ENCODE measurements around the gene TRABD2B.

Gene TRABD2B

GRCh38 chr1:47824716-47825115 is 172.5 kb downstream of the TRABD2B start:
- Histone ChIP-seq H3K4me1 (ENCODE audit: insufficient read depth, low read length) (no peaks in the 10 kb centered on the region), H3K9ac (ENCODE audit: low read depth, low read length) (no peak overlapping the region), H3K36me3 (ENCODE audit: insufficient read depth, low read length) (no peaks in the 10 kb centered on the region), H3K9me3 (ENCODE audit: control insufficient read depth, insufficient read depth, low read length) (no peaks in the 10 kb centered on the region)

DNA sequence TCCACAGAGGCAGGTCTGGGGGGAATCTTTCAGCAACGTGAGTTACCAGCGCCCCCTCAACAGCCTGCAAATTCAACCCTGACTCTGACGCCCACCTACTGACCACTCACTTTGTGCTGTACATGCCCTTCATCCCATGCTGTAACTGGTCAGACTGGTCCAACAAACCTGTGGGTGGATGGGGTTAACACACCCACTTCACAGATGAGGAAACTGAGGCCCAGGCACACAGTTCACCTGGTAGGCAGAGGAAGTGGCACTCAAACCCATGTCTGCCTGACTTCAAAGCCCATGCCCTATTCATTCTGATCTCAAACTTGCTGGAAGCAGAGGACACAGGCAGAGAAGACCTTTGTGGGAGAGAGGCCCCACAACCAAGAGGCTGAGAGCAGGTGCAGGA is 172.9 kb downstream of the TRABD2B start:
- no peaks in the 10 kb centered on the region for H3K4me1 ChIP-seq (ENCODE audit: insufficient read depth, low read length)

DNA sequence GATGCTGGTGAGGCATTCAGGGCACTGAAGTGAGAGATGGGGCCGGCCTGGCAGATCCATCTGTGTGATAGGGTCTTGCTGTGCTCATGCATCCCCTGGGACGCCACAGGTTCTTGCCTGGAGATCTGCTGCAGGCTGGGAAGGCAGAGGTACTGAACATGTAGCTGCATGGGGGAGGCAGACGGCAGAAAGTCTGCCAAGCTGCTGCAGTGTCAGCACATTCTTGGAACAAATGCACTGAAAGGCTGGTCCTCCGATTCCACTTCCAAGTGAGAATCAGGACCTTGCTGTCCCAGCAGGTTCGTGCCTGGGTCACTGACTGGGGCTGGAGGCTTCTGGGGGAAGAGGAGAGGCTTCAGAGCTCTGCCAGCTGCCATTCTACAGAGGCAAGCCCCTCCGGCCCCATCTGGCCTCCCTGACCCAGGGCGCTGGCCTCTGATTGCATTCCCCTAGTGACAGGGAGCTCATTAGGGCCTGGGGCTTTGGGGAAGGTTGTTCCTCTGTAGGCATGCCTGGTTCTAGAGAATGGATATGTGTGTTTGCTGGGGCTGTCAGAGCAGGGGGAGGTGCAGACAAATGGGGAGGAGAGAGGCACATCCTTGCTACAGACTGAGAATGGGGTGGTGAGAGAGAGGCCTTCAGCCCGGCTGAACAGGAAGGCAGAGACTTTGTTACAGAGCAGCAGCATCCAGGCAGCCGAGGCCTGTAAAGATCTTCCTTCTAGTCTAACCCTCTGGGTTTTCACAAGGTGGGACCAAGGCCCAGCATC is 174.0 kb downstream of the TRABD2B start:
- Histone ChIP-seq H3K4me1 (ENCODE audit: insufficient read depth, low read length) (no peaks in the 10 kb centered on the region), H3K9ac (ENCODE audit: low read depth, low read length) (no peak overlapping the region), H3K36me3 (ENCODE audit: insufficient read depth, low read length) (no peaks in the 10 kb centered on the region), H3K9me3 (ENCODE audit: control insufficient read depth, insufficient read depth, low read length) (no peaks in the 10 kb centered on the region)

More for the DNA sequence above, 172.9 kb downstream of the TRABD2B start:
- Histone ChIP-seq H3K9me3 (ENCODE audit: control insufficient read depth, insufficient read depth, low read length) (no peaks in the 10 kb centered on the region), H3K9ac (ENCODE audit: low read depth, low read length) (no peak overlapping the region), H3K36me3 (ENCODE audit: insufficient read depth, low read length) (no peaks in the 10 kb centered on the region)

- Histone ChIP-seq H3K4me1 (ENCODE audit: insufficient read depth, low read length) (no peaks in the 10 kb centered on the region), H3K9ac (ENCODE audit: low read depth, low read length) (no peak overlapping the region)
Observed at GRCh38 chr1:47821760-47822159, 175.4 kb downstream of the TRABD2B start.

DNA sequence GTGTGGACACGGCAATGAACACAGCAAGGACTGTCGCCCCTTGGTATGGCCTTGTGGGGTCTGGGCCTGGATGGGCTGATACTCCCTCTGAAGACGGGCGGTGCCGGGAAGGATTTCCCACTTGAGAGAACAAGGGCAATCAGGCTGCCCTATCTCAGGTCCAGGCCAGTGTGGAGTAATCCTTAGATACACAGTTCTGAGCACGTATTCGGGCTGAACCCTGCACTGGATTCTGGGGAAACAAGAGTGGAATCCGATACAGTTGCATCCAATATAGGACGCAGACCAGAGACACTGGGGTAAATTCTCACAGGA is 177.7 kb downstream of the TRABD2B start:
- Histone ChIP-seq H3K9ac (ENCODE audit: low read depth, low read length) (no peak overlapping the region), H3K36me3 (ENCODE audit: insufficient read depth, low read length) (no peaks in the 10 kb centered on the region), H3K4me1 (ENCODE audit: insufficient read depth, low read length) (no peaks in the 10 kb centered on the region), H3K9me3 (ENCODE audit: control insufficient read depth, insufficient read depth, low read length) (no peaks in the 10 kb centered on the region)

More at GRCh38 chr1:47821760-47822159, 175.4 kb downstream of the TRABD2B start:
- Histone ChIP-seq H3K9me3 (ENCODE audit: control insufficient read depth, insufficient read depth, low read length) (no peaks in the 10 kb centered on the region), H3K36me3 (ENCODE audit: insufficient read depth, low read length) (no peaks in the 10 kb centered on the region)

DNA sequence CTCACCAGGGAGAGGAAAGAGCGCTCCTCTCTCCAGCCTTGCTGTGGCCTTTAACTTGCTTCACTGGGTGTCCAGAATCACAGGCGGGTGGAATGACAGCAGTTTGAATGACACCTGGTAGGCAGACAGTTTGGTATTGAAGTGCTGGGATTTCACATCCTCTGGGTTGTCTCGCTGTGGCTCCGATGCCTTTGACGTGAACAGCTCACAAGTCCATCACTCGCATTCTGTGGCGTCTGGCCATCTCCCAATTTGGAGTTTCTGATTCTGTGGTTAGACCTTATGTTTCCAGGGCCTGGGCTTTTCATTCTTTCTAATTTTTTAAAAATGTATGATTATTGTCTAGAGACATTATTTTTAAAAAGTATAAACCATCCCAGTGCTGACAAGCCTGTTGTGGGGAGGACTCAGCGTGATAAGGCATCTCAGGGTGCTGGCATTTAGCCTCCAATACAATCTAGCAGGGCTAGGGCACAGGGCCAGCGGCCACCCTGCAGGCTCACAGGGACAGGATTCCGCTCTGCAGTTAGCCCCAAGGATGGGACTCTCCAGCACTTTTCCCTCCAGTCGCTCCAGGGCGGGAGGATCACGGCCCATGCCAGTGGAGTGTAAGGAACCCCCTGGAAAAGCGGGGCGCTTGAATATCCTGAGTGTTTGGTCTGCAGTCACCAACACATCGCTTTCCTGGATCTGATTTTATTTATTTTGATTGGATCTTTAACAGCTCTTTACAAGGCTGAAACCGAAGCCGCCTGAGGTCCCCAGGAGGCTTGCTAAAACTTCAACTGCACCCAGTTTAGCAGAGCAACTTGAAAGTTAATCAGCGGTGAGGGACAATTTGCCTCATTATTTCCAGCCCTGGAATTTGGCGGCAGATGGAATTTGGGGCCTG is 178.3 kb downstream of the TRABD2B start:
- Histone ChIP-seq H3K36me3 (ENCODE audit: insufficient read depth, low read length) (no peaks in the 10 kb centered on the region), H3K9ac (ENCODE audit: low read depth, low read length) (no peak overlapping the region), H3K4me1 (ENCODE audit: insufficient read depth, low read length) (no peaks in the 10 kb centered on the region), H3K9me3 (ENCODE audit: control insufficient read depth, insufficient read depth, low read length) (no peaks in the 10 kb centered on the region)

GRCh38 chr1:47817861-47818260 is 179.3 kb downstream of the TRABD2B start:
- no peaks in the 10 kb centered on the region for H3K9me3 ChIP-seq (ENCODE audit: control insufficient read depth, insufficient read depth, low read length)
- no peak overlapping the region for H3K9ac ChIP-seq (ENCODE audit: low read depth, low read length)
- 0 out of 2 replicates have a peak, but pooled peaks cover 2% of the 10 kb centered on the region for H3K4me1 ChIP-seq (ENCODE audit: insufficient read depth, low read length)
- H3K36me3 ChIP-seq (ENCODE audit: insufficient read depth, low read length), result no peaks in the 10 kb centered on the region

GRCh38 chr1:47816325-47817071 is 180.7 kb downstream of the TRABD2B start:
- Histone ChIP-seq H3K9ac (ENCODE audit: low read depth, low read length) (no peak overlapping the region), H3K36me3 (ENCODE audit: insufficient read depth, low read length) (no peaks in the 10 kb centered on the region), H3K4me1 (ENCODE audit: insufficient read depth, low read length) (0 out of 2 replicates have a peak, but pooled peaks cover 5% of the 10 kb centered on the region), H3K9me3 (ENCODE audit: control insufficient read depth, insufficient read depth, low read length) (no peaks in the 10 kb centered on the region)

- no peaks in the 10 kb centered on the region for H3K36me3 ChIP-seq (ENCODE audit: insufficient read depth, low read length)
- H3K9ac ChIP-seq (ENCODE audit: low read depth, low read length), result no peak overlapping the region; the same call in 1 of the 2 replicates
- H3K9me3 ChIP-seq (ENCODE audit: control insufficient read depth, insufficient read depth, low read length), result no peaks in the 10 kb centered on the region
- peaks cover 10% of the 10 kb centered on the region; the same call in 1 of the 2 replicates for H3K4me1 ChIP-seq (ENCODE audit: insufficient read depth, low read length)
Observed at GRCh38 chr1:47814612-47815395, 182.4 kb downstream of the TRABD2B start.

- H3K36me3 ChIP-seq (ENCODE audit: insufficient read depth, low read length), result no peaks in the 10 kb centered on the region
- H3K9ac ChIP-seq (ENCODE audit: low read depth, low read length), result no peak overlapping the region
- peaks cover 10% of the 10 kb centered on the region; the same call in 1 of the 2 replicates for H3K4me1 ChIP-seq (ENCODE audit: insufficient read depth, low read length)
- H3K9me3 ChIP-seq (ENCODE audit: control insufficient read depth, insufficient read depth, low read length), result no peaks in the 10 kb centered on the region
Observed at GRCh38 chr1:47813970-47814369, 183.2 kb downstream of the TRABD2B start.

GRCh38 chr1:47812904-47813514 is 184.2 kb downstream of the TRABD2B start:
- Histone ChIP-seq H3K9me3 (ENCODE audit: control insufficient read depth, insufficient read depth, low read length) (no peaks in the 10 kb centered on the region), H3K4me1 (ENCODE audit: insufficient read depth, low read length) (peaks cover 10% of the 10 kb centered on the region; the same call in 1 of the 2 replicates), H3K9ac (ENCODE audit: low read depth, low read length) (no peak overlapping the region), H3K36me3 (ENCODE audit: insufficient read depth, low read length) (no peaks in the 10 kb centered on the region)

DNA sequence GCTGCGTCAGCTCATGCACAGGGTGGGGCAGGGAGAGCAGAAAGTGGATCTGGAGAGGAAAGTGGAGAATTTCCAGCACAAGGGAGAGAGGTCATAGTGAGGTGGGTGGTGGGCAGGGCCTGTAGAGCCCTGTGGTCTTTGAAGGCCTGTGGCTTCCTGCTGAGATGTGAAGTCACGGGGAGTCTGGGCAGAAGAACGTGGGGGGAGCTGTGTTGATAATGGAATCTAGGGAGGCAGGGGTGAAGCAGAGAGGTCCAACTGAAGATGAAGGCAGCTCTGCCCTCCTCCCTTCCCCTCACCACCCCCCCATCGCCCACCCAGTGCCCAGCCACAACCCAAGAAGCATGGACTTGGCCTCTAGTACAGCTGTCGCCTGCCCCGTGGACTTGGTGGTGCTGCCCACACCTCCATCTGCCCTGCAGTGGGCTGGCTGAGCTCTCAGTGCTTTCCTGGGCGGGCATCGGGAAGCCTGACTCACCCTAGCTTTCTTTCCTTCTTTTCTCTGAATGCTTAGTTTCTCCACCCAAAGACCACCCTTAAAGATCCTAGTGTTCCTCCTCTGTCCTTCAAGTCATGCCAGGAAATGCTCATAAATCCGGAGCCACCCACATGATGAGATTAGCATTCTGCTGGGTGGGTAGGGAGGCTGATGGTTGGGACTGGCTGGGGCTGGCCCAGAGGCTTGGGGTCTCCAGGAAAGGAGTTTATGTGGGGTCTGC is 186.1 kb downstream of the TRABD2B start:
- no peaks in the 10 kb centered on the region for H3K36me3 ChIP-seq (ENCODE audit: insufficient read depth, low read length)
- peaks cover 10% of the 10 kb centered on the region; the same call in 1 of the 2 replicates for H3K4me1 ChIP-seq (ENCODE audit: insufficient read depth, low read length)
- H3K9me3 ChIP-seq (ENCODE audit: control insufficient read depth, insufficient read depth, low read length), result no peaks in the 10 kb centered on the region
- H3K9ac ChIP-seq (ENCODE audit: low read depth, low read length), result no peak overlapping the region
